Tongue (tissue), 2 donors: Measurements from ENCODE around the gene STOX2. TPM values are rescaled to one million over a fixed set of nuclear protein-coding genes. Genes with fewer than 3 reads are reported as not detected.
"Not testable (repeated sequence)": the region's sequence is repeated elsewhere in the genome, so short reads cannot be mapped to it uniquely, and the experiment has no call there.

Source experiments
- DNase-seq: peaks from one replicate; pipeline ENCODE4 v3.0.0-alpha.2; 2015
- total RNA-seq: library from RNA; depleted of rRNA; stranded (reverse); fragments of >200 nt; gene quantifications from one replicate; pipeline ENCODE4 v1.2.3, GENCODE V29; 2014

The STOX2 gene
- total RNA-seq, 1 donor from 2014 or later, result 37.6 TPM

DNA sequence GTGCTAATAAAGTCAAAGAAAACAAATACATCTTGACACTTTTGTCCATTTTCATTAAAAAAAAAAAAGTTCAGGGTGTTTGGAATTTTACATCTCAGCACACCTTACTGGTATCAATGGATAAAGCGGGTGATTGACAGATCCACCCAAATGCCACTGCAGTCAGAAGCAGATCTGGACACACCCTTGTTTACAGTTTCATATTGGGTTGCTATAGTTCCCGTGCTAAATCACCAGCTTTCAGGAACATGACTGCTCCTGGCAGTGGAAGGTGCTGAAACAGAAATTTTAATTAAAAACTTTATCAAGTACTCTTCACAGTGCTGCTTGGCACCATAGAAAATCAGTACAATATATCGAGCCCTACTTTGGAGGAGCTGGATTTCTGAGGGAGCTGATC is 116.3 kb downstream of the STOX2 start:
- peak; percentile 54 for DNase-seq

DNA sequence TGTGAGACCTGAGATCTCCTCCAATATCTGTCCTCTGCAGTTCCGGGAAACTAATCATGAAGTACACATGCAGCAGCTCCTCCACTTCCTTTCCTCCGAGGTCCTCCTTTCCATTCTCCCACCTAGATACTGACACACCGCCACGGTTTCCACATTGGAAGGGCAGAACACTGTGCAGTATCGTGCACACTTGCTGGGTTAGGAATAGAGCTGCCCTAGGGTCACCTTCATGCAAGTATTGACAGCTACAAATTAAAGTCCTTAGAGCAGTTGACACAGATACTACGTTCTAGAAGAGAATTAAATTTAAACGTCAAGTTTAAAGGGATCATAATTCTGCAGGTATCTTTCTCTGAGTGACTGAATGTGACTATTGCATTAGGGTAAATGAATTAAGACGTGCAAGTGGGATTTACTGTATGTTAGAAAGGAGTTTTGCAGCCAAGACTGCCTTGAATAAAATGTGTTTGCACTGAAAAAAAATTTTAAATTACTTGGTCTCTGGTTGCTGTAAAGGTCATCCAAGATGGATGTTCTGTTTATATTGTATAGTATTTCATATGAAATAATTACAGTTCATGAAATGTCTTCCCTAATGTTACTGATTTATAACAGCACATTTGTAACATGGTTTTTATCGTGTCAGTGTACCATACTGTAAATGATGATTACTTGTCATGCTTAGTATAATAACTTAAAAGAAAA is 117.7 kb downstream of the STOX2 start:
- DNase-seq, result no peak

DNA sequence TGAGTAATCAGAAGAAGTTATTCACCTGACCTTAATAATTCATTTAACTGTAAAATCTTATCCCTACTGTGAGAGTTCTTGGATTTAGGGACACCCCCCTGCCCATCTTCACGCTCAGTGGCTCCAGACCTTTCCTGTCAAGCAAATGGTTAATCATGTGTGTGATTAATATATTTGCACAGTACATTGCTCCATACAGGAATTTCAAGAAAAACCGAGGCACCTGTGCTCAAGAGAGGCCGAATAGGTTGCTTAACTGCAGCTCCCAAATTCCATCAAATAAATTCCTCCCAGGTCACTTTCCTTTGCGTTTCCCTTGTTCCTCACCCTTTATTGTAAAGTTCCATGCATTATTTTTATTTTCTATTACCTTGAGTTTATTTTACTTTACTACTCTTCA is 119.5 kb downstream of the STOX2 start:
- no peak for DNase-seq

DNA sequence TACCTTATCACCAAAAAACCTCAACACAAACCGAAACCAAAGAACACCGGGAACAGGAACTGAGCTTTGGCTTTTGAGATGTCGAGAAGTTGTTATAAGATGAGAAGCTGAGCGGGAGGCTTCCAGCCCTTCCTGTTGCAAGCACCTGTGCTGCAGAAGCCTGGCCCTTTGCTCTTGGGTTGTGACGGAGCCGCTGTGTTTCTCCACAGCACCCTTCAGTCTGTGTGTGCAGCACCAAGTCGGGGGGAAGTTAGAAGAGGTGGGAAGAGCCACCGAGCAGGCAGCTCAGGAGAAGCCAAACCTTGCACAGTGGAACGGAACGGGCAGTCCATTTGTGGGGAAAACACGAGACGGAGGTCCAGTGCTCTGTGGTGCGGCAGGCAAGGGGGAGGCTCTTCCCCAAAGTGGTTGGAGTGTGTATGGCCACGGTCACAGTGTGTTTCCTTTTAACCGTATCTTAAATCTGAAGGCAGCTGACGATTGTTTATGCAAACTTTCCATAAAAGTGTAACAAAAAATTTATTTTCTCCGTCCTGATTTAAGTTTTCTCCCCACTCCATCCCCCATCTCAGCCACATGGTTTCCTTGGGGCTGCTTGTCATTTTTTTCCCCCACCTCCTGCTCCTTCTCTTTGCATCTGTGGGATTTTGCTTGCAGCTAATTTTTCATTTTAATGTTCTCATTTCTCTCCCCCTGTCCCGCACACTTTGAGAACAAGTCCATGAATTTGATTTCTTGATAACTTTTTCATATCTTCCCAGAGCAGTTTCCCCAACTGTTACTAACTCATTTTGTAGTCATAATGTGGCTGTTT is 123.7 kb downstream of the STOX2 start:
- DNase-seq, result no peak

DNA sequence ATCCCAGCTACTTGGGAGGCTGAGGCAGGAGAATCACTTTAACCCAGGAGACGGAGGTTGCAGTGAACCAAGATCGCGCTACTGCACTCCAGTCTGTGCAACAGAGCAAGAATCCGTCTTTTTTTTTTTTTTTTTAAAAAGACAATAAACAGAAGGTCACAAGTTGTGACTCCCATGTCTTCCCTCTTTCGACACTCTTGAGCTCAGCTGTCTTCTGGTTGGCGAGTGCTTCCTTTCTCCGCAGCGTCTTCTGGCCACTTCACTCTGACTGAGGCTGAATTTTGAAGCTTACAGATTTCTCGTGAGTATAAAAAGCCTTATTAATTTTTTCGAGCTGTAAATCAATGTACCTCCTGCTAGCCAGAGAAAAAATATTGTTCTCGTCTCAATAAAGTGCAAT is 124.9 kb downstream of the STOX2 start:
- DNase-seq, result no peak

DNA sequence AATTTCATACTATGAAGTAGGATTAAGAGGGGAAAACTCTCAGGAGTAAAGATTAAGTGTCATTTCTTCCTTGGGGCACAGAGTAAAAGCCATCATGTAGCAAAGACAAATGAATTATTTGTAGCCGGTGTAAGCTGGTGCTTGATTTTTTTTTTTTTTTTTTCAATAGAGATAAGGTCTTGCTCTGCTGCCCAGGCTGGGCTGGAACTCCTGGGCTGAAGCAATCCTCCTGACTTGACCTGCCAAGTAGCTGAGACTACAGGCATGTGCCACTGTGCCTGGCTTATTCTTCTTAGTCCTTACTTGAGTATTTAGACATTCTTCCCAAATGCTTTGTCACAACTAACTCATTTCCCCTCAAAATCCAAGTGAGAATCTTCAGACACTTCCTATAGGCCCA is 125.7 kb downstream of the STOX2 start:
- no peak for DNase-seq

DNA sequence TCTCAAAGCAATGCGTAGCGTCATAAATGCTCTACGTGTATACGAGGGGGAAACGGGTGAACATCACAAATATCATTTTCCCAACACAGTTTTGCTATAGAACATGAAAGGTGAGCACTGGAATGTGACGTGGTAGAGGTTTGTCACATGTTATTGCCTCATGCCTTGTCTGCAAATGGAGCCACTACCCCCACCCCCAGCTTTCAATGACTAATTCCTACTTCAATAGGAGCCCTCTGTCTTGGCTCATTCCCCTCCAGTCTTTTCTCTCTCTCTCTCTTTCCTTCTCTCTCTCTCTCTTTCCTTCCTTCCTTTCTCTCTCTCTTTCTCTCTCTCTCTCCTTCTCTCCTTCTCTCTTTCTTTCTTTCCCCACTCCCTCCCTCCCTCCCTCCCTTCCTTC is 127.0 kb downstream of the STOX2 start:
- DNase-seq, result no peak

DNA sequence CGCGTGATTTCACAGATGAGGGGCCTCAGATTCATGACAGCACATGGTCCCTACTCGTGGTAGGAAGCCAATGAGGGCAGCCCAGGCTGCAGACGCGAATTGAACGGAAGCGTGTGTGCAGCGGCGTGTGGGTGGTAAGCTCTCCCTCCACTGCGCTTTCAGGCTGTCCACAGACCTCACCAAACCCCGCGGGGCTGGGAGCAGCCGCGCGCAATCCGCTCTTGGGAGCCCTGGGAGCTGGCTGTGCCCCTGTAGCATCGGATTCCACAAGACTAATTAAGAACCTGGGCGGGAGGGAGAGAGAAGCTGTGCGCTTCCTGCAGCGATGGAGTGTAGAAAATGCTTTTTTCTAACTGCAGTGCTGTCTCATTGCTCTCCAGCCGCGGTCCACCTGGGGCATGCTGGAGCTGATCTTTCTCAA is 134.9 kb downstream of the STOX2 start:
- DNase-seq, result peak; percentile 26

DNA sequence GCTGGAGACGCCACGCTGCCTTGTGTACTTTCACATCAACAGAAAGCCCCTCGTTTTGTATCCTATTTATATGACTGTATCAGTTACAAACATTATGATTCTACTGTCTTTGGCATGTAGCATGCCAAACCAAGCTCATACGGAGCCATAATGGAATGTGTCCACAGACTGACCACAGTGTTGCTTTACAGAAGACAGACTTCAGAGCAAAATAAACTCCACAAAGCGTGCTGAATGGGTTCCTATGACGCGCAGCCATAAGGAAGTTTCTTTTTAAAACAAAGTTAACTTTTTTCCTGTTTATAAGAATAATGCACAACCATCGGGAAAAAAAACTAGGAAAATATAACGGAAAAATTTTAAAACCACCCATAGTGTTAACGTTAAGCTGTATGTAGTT is 136.0 kb downstream of the STOX2 start:
- no peak for DNase-seq

DNA sequence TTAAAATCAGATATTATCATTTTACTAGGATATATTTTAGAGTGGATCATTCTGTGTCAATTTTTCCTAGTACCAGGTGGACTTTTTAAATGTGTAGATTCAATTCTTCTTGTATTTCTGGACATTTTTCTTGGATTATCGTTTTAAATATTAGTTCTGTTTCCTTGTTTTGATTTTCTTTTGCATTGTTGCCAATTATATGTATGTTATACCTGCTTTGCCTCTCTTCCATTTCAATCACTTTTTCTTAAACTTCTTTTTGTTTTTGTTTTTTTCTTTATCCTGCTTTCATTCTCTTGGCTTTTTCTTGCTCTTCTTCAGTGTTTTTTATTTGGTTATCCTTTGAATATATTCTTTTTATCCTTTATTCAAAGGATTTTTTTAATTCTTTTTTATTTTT is 141.0 kb downstream of the STOX2 start:
- DNase-seq, result no peak

DNA sequence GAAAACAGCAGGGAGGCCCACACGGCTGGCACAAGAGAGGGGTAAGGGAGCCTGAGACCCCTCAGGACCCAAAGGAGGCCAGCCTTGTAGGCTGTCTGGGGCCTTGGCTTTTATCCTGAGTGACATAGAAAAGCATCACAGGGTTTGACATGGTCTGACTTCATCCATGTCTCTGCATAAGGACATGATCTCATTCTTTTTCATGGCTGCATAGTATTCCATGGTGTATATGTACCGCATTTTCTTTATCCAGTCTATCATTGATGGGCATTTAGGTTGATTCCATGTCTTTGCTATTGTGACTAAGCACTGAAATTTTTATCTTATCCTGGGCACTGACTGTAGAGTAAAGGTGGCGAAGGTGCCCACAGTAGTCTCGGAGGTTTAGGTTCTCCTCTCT is 146.2 kb downstream of the STOX2 start:
- not testable (repeated sequence) for DNase-seq

DNA sequence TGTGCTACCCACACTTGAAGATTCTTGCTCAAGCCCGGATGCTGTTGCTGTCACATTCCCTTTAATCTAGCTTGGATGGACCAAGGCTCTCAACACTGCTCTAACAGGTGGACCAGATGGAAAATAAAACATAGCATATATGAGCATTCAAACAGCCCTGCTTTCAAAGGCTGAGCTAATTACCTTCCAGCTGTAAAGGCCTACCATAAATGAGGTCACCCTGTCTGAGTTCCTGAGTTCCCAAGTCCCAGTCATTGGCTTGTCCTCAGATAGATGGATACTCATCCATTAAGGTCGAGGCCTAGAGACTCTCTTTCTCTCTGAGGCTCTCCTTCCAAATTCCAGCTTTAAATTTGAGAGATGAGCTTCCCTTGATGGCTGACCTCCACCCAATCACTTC is 147.5 kb downstream of the STOX2 start:
- no peak for DNase-seq

DNA sequence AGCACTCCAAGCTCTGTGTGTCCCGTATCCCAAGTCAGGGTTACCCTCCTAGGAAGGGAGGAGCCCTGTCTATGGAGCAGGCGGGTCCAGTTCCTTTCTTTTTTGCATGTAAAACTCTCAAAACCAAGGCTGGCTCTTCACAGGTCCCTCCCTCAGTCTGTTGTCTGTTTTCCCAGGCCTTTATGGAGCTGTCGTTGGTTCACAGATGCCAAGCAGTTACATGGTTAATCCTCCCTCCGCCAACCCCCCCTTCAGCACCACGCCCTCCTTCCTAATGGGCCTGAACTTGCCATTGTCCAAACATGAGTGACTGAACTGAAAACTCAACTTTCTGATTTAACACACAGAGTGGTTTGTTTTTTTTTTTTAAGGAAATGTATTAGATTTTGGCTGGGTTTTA is 148.3 kb downstream of the STOX2 start:
- peak; percentile 57 for DNase-seq

DNA sequence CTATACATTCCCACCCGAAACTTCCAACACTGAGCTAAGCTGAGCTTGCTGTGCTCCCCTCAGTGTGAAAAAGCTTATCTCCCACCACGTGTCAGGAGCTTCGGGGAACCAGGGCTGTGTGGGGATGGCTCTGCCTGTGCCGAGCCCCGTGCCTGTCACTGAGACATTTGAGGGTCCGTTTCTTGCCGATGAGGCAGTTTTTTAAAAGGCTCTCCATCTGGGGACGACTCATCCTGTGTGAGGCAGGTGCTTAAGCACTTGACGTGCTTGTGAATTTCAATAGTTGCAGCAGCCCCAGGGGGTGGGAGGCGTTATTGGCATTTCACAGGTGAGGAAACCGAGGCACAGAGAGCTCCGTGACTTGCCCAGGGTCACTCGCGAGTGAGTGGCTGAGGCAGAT is 151.8 kb downstream of the STOX2 start:
- no peak for DNase-seq

DNA sequence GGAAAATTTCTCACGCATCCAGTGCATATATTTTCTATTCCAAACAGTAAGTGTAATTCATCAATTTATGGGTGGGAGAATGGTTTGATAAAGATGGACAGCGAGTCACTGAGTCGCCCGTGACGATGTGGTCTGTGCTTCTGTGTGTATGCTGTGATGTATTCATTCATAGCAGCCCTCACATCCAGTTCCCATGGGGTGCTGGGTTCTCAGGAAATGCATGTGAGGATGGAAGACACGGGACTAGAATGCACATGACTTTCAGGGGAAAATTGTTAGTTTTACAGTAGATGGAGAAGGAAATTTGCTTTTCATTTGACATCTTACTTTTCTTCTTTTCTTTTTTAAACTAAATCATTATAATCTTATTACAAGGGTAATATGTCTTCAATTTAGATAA is 152.9 kb downstream of the STOX2 start:
- no peak for DNase-seq

DNA sequence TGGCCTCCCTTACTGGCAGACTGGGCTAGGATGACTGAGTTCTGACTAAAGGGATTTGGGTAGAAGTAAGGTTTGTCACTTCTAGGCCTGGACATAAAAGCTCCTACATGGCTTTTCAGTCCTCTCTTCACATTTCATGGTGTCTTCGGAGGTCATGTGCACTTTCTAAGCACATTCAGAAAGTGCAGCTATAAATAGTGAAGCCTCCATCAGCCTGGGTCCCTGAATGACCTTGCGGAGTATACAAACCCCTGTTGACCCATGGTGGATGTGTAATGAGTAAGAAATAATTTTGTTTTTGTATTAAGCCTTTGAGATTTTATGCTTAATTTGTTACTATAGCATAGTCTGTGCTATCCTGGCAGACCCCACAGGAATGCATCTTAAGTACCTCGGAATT is 154.0 kb downstream of the STOX2 start:
- DNase-seq, result no peak

DNA sequence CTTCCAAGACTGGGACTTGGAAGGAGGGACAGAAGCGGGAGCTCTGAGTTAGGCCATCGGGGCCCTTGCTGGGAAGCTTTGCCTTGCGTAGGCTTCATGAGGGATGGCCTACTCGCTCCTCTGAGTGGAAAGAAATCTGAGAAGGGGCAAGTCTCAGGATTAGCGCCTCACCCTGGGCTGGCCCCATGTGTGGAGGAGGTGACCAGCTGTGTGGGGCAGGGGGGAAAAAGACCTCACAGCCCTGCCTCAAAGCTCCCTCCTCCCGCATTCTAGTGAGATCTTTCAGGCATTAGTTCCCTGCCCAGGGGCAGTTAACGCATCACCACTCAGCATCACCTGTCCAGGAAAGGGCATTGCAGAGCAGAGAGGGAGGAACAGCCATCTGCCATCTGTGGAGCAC is 156.5 kb downstream of the STOX2 start:
- peak; percentile 16 for DNase-seq

DNA sequence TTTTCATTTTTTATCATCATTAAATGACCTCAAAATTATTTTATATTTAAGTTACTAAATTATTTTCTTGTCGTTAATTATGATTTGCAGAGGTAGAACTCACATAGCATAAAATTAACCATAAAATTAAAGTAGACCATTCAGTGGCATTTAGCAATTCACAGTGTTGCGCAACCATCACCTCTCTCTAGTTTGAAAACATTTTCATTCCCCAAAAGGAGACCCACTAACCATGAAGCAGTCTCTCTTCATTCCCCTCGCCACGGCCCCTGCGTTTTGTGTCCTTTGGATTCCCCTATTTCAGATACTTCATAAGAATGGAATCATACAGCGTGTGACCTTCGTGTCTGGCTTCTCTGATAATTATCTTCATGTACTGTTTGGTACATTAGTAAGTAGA is 157.7 kb downstream of the STOX2 start:
- DNase-seq, result no peak

DNA sequence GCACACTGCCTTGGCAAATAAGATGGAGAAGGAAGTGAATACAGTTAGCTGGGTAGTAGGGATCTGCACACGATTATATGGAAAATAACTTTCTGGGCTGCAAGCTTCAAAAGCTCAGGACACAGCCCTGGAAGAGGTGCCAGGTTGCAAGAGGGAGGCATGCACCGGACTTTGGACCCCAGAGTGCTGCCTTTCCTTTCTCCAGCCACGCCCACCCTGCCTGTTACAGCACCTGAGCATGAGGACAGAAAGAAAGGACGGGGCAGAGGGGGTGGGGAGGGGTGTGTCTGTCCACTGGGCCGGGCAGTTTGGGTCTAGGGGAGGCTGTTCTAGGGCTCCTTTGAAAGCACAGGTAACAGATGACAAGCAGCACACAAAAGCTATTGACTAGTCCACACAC is 159.8 kb downstream of the STOX2 start:
- no peak for DNase-seq

DNA sequence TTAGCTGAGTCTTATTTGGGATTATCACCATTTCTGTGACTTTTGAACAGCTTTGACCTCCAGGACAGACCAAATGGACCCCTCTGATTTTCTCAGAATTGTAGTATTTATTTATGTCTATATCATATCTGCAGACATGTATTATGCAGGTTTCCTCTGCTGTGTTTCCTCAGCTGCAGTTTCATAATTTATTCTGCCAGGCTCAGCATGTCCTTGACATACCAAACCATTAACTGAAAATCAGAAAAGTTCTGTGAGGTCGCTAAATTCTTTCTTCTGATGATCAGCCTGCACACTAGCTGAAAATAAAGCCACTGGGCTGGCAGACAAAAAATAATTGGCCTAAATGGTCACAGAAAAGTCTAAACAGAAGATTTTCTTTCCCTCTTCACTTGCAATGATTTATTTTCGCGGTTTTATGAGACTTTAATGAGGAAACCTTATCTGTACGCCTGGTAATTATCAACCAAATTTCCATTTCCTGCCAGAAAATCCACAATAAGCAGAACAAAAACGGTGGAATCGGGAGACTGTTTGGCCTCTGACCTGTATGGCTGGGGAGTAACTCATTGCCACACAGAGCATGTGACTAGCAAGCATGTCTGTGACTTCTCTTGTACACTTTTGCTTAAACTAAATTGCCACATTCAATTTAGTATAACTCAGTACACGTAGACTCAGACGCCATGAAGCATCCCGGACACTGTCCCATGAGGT is 161.6 kb downstream of the STOX2 start:
- DNase-seq, result no peak

DNA sequence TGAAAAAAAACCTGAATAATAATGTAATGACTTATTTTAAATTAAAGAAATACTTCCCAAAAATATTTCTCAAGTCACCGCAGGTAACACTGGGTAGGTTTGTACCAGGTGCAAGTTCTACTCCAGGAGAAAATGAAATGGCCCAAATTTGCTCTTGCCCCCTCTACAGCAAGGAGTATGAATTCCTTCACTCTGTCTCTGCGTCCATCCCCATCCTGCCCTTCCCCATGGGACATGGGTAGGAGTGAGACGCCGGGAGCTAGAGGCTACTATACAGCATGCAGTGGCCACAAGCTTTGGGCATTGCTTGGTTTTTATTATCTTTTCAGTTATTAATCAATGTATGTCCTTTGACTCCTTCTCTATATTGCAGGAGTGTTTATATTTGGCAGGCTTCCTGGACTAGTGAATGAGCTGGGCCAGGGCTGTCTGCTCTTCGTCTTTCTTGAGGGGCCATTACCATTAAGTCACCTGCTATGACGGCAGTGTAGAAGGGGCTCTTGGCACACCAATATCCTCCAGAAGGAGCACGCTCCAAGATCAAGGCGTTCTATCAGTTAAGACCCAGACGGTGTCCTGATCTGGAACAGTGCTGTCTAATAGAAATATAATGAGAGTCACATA is 162.9 kb downstream of the STOX2 start:
- DNase-seq, result no peak
